ENCODE measurements around the gene SLC35G6. TPM values are rescaled to one million over a fixed set of nuclear protein-coding genes. Genes with fewer than 3 reads are reported as not detected.

Gene SLC35G6
- total and polyA plus RNA-seq, 2 of the 13 experiments (the other 11 are each of a cell fraction or from before 2014, with no cell fraction given): 0.07 TPM; not detected in 1

- TF ChIP-seq YEATS2 (CRISPR knock-in tag; IDR thresholded peaks at IDR 0.05; ENCODE audit: borderline replicate concordance) (peak; percentile 33; the same call in 1 of the 2 replicates), FOXK1 (CRISPR knock-in tag; IDR thresholded peaks at IDR 0.05; ENCODE audit: borderline replicate concordance, low read depth) (no peak), PRDM15 (CRISPR knock-in tag; IDR thresholded peaks at IDR 0.05) (no peak), TP53 (CRISPR knock-in tag; conservative IDR thresholded peaks at IDR 0.05) (no peak), MIER2 (CRISPR knock-in tag; IDR thresholded peaks at IDR 0.05) (no peak), RBFOX2 (IDR thresholded peaks at IDR 0.05; ENCODE audit: low read depth, low read length) (peak; percentile 78), HMG20A (CRISPR knock-in tag; IDR thresholded peaks at IDR 0.05; ENCODE audit: borderline replicate concordance) (no peak), MIER3 (CRISPR knock-in tag; IDR thresholded peaks at IDR 0.05; ENCODE audit: borderline replicate concordance) (peak; percentile 20; the same call in 1 of the 2 replicates), PLSCR1 (CRISPR knock-in tag; IDR thresholded peaks at IDR 0.05; ENCODE audit: borderline replicate concordance) (no peak), TCF7L2 (IDR thresholded peaks at IDR 0.05; ENCODE audit: low read depth, low read length) (no peak), PCBP2 (optimal IDR thresholded peaks at IDR 0.05; ENCODE audit: low read depth, low read length, poor library complexity, severe bottlenecking) (no peak), ZSCAN31 (CRISPR knock-in tag; IDR thresholded peaks at IDR 0.05; ENCODE audit: low read depth) (peak; percentile 46; the same call in 1 of the 2 replicates), CREM (IDR thresholded peaks at IDR 0.05) (0 out of 2 replicates have a peak, but pooled peaks have one; percentile 19), CREM (CRISPR knock-in tag; IDR thresholded peaks at IDR 0.05) (no peak), SATB2 (CRISPR knock-in tag; IDR thresholded peaks at IDR 0.05) (no peak), CENPT (CRISPR knock-in tag; IDR thresholded peaks at IDR 0.05; ENCODE audit: low read depth) (no peak)
- TF ChIP-seq, protein P1, sequence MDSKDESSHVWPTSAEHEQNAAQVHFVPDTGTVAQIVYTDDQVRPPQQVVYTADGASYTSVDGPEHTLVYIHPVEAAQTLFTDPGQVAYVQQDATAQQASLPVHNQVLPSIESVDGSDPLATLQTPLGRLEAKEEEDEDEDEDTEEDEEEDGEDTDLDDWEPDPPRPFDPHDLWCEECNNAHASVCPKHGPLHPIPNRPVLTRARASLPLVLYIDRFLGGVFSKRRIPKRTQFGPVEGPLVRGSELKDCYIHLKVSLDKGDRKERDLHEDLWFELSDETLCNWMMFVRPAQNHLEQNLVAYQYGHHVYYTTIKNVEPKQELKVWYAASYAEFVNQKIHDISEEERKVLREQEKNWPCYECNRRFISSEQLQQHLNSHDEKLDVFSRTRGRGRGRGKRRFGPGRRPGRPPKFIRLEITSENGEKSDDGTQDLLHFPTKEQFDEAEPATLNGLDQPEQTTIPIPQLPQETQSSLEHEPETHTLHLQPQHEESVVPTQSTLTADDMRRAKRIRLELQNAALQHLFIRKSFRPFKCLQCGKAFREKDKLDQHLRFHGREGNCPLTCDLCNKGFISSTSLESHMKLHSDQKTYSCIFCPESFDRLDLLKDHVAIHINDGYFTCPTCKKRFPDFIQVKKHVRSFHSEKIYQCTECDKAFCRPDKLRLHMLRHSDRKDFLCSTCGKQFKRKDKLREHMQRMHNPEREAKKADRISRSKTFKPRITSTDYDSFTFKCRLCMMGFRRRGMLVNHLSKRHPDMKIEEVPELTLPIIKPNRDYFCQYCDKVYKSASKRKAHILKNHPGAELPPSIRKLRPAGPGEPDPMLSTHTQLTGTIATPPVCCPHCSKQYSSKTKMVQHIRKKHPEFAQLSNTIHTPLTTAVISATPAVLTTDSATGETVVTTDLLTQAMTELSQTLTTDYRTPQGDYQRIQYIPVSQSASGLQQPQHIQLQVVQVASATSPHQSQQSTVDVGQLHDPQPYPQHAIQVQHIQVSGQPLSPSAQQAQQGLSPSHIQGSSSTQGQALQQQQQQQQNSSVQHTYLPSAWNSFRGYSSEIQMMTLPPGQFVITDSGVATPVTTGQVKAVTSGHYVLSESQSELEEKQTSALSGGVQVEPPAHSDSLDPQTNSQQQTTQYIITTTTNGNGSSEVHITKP (CRISPR knock-in tag; IDR thresholded peaks at IDR 0.05; ENCODE audit: low read depth): peak; percentile 91
- TF ChIP-seq, protein P2, sequence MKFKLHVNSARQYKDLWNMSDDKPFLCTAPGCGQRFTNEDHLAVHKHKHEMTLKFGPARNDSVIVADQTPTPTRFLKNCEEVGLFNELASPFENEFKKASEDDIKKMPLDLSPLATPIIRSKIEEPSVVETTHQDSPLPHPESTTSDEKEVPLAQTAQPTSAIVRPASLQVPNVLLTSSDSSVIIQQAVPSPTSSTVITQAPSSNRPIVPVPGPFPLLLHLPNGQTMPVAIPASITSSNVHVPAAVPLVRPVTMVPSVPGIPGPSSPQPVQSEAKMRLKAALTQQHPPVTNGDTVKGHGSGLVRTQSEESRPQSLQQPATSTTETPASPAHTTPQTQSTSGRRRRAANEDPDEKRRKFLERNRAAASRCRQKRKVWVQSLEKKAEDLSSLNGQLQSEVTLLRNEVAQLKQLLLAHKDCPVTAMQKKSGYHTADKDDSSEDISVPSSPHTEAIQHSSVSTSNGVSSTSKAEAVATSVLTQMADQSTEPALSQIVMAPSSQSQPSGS (CRISPR knock-in tag; IDR thresholded peaks at IDR 0.05): no peak; the same call in 1 of the 2 replicates
Measured at GRCh38 chr17:7444682-7445618, 36.3 kb upstream of the SLC35G6 start, which contains the start of gene CHRNB1 (continued).

Measured in HepG2 (cell line).